Activated CD8-positive, alpha-beta memory T cell treated with anti-CD3 and anti-CD28 coated beads for 36 hours (primary cell): ENCODE results near the gene DMD. TPM values are rescaled to one million over a fixed set of nuclear protein-coding genes. Genes with fewer than 3 reads are reported as not detected.

Experiments used
- CTCF ChIA-PET: fragments of 350-600 bp; sonication (Branson Sonifier 250); formaldehyde crosslinking; loops from one replicate; lab custom pipeline; 2021; ENCODE audit warnings: antibody characterized with exemption; lab: Charles Lee
- POLR2A ChIA-PET: fragments of 350-600 bp; sonication (Branson Sonifier 250); formaldehyde crosslinking; loops from one replicate; lab custom pipeline; 2021; ENCODE audit warnings: antibody characterized with exemption; lab: Charles Lee
- total RNA-seq, 2 experiments: library from RNA; stranded (reverse); gene quantifications; one replicate each; pipeline ENCODE4 v1.2.3, GENCODE V29; 2021

Gene DMD
- total RNA-seq, 2 experiments from 2014 or later: 0.06 TPM; not detected in 1

- ChIA-PET POLR2A (no interaction called here), CTCF (no interaction called here)
Measured at GRCh38 chrX:31316340-31316991, 1894.9 kb downstream of the DMD start.

GRCh38 chrX:31314921-31315320 lies 1896.4 kb downstream of the DMD start:
- POLR2A ChIA-PET: no interaction called here
- CTCF ChIA-PET: no interaction called here

- ChIA-PET CTCF (no interaction called here), POLR2A (no interaction called here)
Measured at GRCh38 chrX:31307952-31308351, 1903.4 kb downstream of the DMD start.

DNA sequence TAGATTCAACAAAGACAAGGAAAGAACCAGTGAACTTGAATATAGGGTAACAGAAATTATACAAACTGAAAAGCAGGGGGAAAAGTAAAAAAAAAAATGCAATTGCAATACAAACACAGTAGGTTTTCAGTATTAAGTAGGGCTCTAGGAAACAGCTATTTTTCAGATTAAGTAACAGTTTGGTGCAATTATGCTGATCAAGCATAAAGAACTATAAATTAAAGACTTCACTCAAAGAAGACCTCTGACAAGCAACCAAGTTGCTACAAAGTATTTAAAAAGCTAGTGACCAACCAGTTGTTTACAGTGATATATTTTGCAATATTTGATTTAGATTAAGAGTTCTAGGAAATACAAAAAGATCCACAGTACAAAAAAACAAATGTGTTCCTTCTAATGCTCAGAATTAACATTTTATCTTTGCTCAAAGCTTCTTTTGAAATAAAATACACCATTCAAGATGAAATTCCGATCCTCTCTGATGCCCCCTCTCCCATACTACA lies 1908.7 kb downstream of the DMD start:
- CTCF ChIA-PET: no interaction called here
- POLR2A ChIA-PET: no interaction called here

- CTCF ChIA-PET: no interaction called here
- POLR2A ChIA-PET: no interaction called here
Measured at GRCh38 chrX:31301941-31302340, 1909.4 kb downstream of the DMD start.

- ChIA-PET CTCF (no interaction called here), POLR2A (no interaction called here)
Measured at GRCh38 chrX:31301203-31301602, 1910.1 kb downstream of the DMD start.

DNA sequence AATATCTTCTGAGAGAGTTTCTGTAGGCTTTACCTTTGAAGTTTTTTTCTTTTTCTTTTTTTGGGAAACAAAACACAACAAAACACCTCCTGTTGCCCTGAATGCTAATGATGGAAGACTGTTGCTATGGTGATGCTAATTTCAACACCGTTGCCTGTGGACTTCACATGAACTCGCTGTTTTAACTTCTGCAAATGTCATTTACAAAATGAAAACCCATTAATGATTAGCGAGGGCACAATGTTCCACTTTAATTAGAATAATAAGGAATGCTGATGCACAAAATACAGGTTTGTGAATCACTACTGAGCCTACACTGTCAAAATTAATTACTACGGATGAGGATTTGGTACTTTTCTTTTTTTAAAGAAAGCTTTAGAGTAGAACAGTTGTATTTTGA lies 1912.4 kb downstream of the DMD start:
- CTCF ChIA-PET: no interaction called here
- POLR2A ChIA-PET: no interaction called here

DNA sequence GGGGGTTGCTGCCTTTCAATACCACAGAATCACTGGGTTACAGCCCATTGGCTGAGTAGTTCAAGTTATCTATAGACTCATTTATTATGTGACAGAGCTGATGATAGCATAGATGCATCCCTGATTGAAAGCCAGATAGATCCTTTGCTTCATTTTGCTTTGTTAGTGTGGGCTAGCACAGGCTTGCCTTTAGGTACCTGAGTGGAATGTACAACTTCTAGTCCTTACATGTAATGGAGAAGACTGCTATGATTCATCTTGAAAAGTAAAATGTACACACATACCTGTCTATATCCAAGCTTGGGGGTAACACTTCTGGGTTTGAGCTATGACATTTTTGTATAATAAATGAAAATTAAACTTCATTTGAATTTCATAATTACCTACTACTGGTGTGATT lies 1913.5 kb downstream of the DMD start:
- POLR2A ChIA-PET: no interaction called here
- CTCF ChIA-PET: no interaction called here

GRCh38 chrX:31294475-31294874 lies 1916.9 kb downstream of the DMD start:
- CTCF ChIA-PET: no interaction called here
- POLR2A ChIA-PET: no interaction called here

- CTCF ChIA-PET: no interaction called here
- POLR2A ChIA-PET: no interaction called here
Measured at GRCh38 chrX:31293409-31293808, 1917.9 kb downstream of the DMD start.

GRCh38 chrX:31291131-31291530 lies 1920.2 kb downstream of the DMD start:
- CTCF ChIA-PET: no interaction called here
- POLR2A ChIA-PET: no interaction called here

- CTCF ChIA-PET: no interaction called here
- POLR2A ChIA-PET: no interaction called here
Measured at GRCh38 chrX:31287861-31288260, 1923.5 kb downstream of the DMD start.

- CTCF ChIA-PET: no interaction called here
- POLR2A ChIA-PET: no interaction called here
Measured at GRCh38 chrX:31280580-31280979, 1930.8 kb downstream of the DMD start.

- POLR2A ChIA-PET: no interaction called here
- CTCF ChIA-PET: no interaction called here
Measured at GRCh38 chrX:31279359-31279758, 1932.0 kb downstream of the DMD start.

GRCh38 chrX:31272472-31272775 lies 1938.9 kb downstream of the DMD start:
- POLR2A ChIA-PET: no interaction called here
- CTCF ChIA-PET: no interaction called here

- POLR2A ChIA-PET: no interaction called here
- CTCF ChIA-PET: no interaction called here
Measured at GRCh38 chrX:31271615-31272471, 1939.5 kb downstream of the DMD start.

DNA sequence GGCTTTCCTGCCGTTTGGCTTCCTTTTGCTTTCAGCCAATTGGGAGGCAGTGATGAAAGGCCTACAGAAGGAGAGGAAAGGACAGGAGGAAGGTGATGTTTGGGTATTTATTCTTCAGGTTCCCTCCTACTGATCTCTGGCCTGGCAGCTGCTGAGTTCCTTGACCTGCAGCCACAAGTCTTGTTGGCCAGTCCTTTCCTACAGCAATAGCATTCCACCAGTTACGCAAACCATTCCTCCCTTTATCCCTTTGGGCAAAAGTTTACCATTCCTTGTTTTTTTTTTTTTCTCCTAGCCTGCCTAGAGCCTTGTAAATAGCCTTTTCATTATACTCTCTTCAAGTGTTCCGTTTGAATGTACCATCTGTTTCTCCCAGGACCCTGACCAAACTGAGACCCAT lies 1941.4 kb downstream of the DMD start:
- CTCF ChIA-PET: no interaction called here
- POLR2A ChIA-PET: no interaction called here

DNA sequence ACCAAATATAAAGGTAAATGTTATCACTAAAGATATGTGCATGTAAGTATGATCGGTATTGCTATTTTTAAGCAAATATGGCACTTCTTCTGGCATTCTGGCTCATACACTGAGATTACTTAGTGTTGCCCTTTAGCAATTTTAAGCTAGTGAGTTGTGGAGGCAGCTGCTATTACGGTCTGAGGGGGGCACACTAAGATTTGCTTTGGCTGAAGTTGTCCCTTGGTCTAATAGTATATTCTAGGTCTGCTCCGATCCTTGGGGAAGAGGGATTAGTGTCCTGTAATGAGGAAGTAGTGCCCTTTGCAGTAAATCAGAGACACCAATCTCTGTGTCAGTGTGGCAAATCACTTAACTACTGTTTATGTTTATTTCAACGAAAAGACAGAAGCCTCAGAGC lies 1943.0 kb downstream of the DMD start:
- ChIA-PET CTCF (no interaction called here), POLR2A (interaction anchor here (0.6 kb wide), 1 partner anchor 224 kb away, joined by 7 read pairs; no protein-coding TSS in a partner anchor)

DNA sequence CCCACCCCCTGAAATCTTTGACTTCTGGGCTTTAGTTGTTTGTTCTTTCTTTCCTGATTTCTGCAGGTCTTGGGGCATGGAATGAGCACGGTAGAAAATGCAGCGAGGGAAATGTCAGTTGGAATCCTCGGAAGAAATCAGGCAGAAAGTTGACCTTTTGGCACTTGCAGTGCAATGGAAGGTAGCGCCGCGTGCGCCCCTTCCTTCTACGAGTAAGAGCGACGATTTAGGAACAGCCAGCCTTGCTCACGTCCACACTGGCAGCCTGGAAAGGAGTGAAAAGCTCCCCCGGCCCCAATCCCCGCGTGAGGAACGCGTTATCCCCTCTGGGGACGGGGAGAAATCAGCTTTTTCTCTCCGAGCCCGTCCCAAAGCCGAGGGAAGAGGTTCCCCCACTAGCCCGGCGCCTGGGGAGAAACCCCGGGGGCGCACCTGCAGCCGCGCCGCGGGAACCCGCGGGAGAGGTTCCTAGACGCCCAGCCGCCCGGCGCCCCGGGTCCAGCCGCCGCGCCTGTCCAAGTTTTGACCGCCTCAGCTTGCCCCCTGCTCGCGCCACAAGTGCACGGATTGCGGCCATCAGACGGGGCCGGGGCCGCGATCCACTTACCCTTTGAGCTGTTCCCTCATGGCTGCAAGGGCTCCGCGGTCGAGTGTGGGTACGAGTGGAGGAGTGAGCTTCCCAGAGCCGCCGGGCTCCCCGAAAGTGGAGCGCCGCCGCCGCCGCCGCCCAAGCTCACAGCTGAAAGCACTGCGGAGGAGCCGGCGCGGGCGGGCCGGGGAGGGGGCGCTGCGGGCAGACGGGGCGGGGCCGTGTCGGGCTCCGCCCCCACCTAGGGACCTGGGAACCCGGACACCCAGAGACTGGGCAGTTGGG lies 1944.9 kb downstream of the DMD start:
- ChIA-PET POLR2A (no interaction called here), CTCF (no interaction called here)

- ChIA-PET POLR2A (no interaction called here), CTCF (no interaction called here)
Measured at GRCh38 chrX:31265383-31265782, 1946.0 kb downstream of the DMD start.
